SK-N-MC (cell line): Measurements from ENCODE around the gene MXRA8.

Experiments used
- EZH2 ChIP-seq: fragments of 200-600 bp; sonication (generic); IDR thresholded peaks from one replicate; pipeline ENCODE4 v1.6.1; 2017; ENCODE audit warnings: antibody characterized with exemption
- POLR2AphosphoS5 ChIP-seq: IDR thresholded peaks from 2 replicates; pipeline ENCODE4 v1.6.1; 2012; ENCODE audit warnings: mild to moderate bottlenecking, low read depth, low read length, borderline replicate concordance

GRCh38 chr1:1303736-1304135 lies 54.6 kb downstream of the MXRA8 start:
- no peak for TF ChIP-seq EZH2
- TF ChIP-seq POLR2AphosphoS5: 0 out of 2 replicates have a peak, but pooled peaks have one; percentile 8
